Subcutaneous abdominal adipose tissue (tissue), 5 donors: ENCODE results near the gene BBX.

ENCODE experiments used
- H3K27ac ChIP-seq: one replicate; pipeline ENCODE4 v1.7.0; 2013; ENCODE audit warnings: low read depth, mild to moderate bottlenecking, inconsistent platforms, low read length, moderate library complexity
- H3K27me3 ChIP-seq, 5 donors: one replicate each; pipeline ENCODE4 v1.7.0; 2013; ENCODE audit warnings: low read length in 5 of 5, inconsistent platforms in 1 of 5; ENCODE audit not compliant: control insufficient read depth in 5 of 5, insufficient read depth in 4 of 5
- H3K36me3 ChIP-seq, 5 donors: one replicate each; pipeline ENCODE4 v1.7.0; 2013; ENCODE audit warnings: low read length in 5 of 5; ENCODE audit not compliant: control insufficient read depth in 5 of 5, insufficient read depth in 5 of 5
- H3K4me1 ChIP-seq, 5 donors: one replicate each; pipeline ENCODE4 v1.7.0; 2013; ENCODE audit warnings: low read length in 5 of 5, mild to moderate bottlenecking in 3 of 5, moderate library complexity in 1 of 5; ENCODE audit not compliant: control insufficient read depth in 5 of 5, insufficient read depth in 5 of 5
- H3K4me3 ChIP-seq, 5 donors: one replicate each; pipeline ENCODE4 v1.7.0; 2013; ENCODE audit warnings: low read length in 5 of 5, low read depth in 1 of 5
- H3K9ac ChIP-seq, 5 donors: one replicate each; pipeline ENCODE4 v1.7.0; 2013; ENCODE audit warnings: low read length in 5 of 5, mild to moderate bottlenecking in 4 of 5, moderate library complexity in 3 of 5
- H3K9me3 ChIP-seq, 5 donors: one replicate each; pipeline ENCODE4 v1.7.0; 2013; ENCODE audit warnings: low read length in 5 of 5; ENCODE audit not compliant: control insufficient read depth in 5 of 5
- donor health status: healthy.
- donor health status: healthy.
- donor health status: healthy.
- donor health status: healthy.
- donor health status: healthy.

The BBX gene

DNA sequence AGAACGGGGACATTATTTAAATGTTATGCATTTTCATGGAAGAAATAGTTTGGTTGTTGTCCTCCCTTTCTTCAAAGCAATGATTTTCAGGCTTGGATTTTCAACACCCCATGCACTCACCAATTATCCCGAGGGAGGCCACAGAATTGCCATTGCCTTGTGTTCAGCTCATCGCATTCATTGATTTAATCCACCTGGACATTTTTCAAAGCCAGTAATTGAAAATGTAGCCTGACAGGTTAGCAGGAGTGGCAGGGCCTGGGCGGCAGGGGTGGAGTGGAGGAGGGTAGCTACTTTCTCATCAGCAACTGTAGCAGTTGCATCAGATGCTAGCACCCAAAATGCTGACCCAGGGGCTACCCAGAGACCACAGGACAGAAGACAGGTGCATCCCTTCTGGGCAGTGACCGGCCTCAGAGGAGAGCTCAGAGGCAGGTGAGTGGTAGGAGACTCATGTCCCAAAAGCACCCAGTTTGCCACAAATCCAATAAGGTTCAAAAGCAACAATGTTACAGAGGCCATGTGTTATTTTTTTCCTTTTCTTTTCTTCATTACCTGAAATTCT lies 325.7 kb downstream of the BBX start:
- Histone ChIP-seq H3K4me3 (no peak overlapping the region), H3K27ac (no peak overlapping the region), H3K9me3 (no peaks in the 10 kb centered on the region), H3K9ac (no peak overlapping the region), H3K4me1 (peaks cover 0 to 19% (median 12%) of the 10 kb centered on the region in 5 donors), H3K36me3 (no peaks in the 10 kb centered on the region), H3K27me3 (no peaks in the 10 kb centered on the region)

DNA sequence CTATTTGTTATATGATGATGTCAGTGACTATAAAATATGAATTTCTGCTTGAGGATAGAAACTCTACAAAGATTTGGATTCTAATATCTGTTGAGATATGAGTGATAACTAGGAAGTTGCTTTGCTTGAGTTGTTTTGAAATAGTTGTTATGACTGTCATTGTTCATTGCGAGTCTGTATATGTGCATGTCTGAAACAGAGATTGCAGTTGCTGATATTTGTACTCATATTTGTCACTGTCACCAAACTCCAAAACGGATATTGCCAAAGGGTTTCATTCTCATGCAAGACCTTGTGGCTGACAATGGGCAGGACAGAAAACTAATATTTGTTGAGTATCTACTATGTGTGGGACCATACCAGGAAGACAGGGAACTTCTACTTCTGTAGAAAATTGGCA lies 327.9 kb downstream of the BBX start:
- Histone ChIP-seq H3K27ac (no peak overlapping the region), H3K4me3 (no peak overlapping the region), H3K9me3 (no peaks in the 10 kb centered on the region), H3K4me1 (peaks cover 0 to 10% (median 8%) of the 10 kb centered on the region in 5 donors), H3K9ac (no peak overlapping the region), H3K36me3 (no peaks in the 10 kb centered on the region), H3K27me3 (no peaks in the 10 kb centered on the region)

- Histone ChIP-seq H3K4me1 (peaks cover 0 to 6% (median 0%) of the 10 kb centered on the region in 5 donors), H3K9me3 (no peaks in the 10 kb centered on the region), H3K9ac (no peak overlapping the region), H3K27me3 (no peaks in the 10 kb centered on the region), H3K36me3 (no peaks in the 10 kb centered on the region), H3K27ac (no peak overlapping the region), H3K4me3 (no peak overlapping the region)
Observed at GRCh38 chr3:107853821-107854220, 331.1 kb downstream of the BBX start.

DNA sequence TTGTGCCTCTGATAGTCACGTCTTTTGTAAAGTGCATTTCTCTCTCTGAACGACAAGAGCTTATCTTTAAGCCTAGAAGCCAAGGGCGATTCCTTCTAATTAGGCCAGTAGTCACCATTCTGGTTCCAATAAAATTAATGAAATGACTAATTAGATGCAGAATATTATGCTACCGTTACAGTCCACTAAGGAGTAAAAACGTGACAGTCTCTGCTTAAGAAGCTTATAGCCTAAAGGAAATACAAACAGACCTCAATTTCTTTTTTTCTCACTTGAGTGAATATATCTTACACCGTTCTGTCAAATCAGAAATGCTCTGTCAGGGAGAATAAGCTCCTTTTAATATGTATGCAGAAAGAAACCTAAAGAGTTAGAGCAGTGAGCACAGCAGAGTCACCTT lies 332.0 kb downstream of the BBX start:
- peaks cover 0 to 6% (median 0%) of the 10 kb centered on the region in 5 donors for H3K4me1 ChIP-seq
- H3K27ac ChIP-seq, result no peak overlapping the region
- H3K4me3 ChIP-seq, result no peak overlapping the region
- H3K27me3 ChIP-seq, result no peaks in the 10 kb centered on the region
- H3K36me3 ChIP-seq, result no peaks in the 10 kb centered on the region
- H3K9ac ChIP-seq, result no peak overlapping the region
- H3K9me3 ChIP-seq, result no peaks in the 10 kb centered on the region

- Histone ChIP-seq H3K27me3 (no peaks in the 10 kb centered on the region), H3K4me1 (peaks cover 0 to 6% (median 0%) of the 10 kb centered on the region in 5 donors), H3K4me3 (no peak overlapping the region), H3K9ac (no peak overlapping the region), H3K27ac (no peak overlapping the region), H3K9me3 (no peaks in the 10 kb centered on the region), H3K36me3 (no peaks in the 10 kb centered on the region)
Observed at GRCh38 chr3:107855710-107856109, 332.9 kb downstream of the BBX start.

DNA sequence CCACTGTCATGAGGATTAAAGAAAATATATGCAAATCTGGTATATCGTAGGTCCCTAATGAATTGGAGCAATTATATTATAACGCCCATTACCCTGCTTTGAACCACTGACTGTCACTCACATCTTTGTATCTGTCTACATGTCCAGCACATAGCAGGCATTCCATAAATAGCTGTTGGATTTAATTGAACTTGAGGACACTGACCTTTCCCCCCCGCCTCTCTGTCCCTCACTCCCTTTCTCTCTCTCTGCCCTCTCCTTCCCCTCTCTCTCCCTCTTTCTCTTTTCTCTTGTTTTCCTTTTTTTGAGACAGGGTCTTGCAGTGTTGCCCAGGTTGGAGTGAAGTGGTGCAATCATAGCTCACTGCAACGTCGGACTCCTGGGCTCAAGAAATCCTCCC lies 335.1 kb downstream of the BBX start:
- no peak overlapping the region for H3K4me3 ChIP-seq
- H3K27ac ChIP-seq, result no peak overlapping the region
- no peaks in the 10 kb centered on the region for H3K9me3 ChIP-seq
- H3K36me3 ChIP-seq, result no peaks in the 10 kb centered on the region
- H3K27me3 ChIP-seq, result no peaks in the 10 kb centered on the region
- peaks cover 0 to 6% (median 0%) of the 10 kb centered on the region in 5 donors for H3K4me1 ChIP-seq
- H3K9ac ChIP-seq, result no peak overlapping the region

- no peaks in the 10 kb centered on the region for H3K36me3 ChIP-seq
- no peak overlapping the region for H3K9ac ChIP-seq
- H3K4me3 ChIP-seq, result no peak overlapping the region
- H3K4me1 ChIP-seq, result peaks cover 0 to 6% (median 0%) of the 10 kb centered on the region in 5 donors
- no peaks in the 10 kb centered on the region for H3K27me3 ChIP-seq
- no peaks in the 10 kb centered on the region for H3K9me3 ChIP-seq
- H3K27ac ChIP-seq, result no peak overlapping the region
Observed at GRCh38 chr3:107858876-107859275, 336.1 kb downstream of the BBX start.
